ENCODE measurements around the gene OR5L2.
"Not testable (repeated sequence)": the region's sequence is repeated elsewhere in the genome, so short reads cannot be mapped to it uniquely, and the experiment has no call there.

OR5L2 gene

DNA sequence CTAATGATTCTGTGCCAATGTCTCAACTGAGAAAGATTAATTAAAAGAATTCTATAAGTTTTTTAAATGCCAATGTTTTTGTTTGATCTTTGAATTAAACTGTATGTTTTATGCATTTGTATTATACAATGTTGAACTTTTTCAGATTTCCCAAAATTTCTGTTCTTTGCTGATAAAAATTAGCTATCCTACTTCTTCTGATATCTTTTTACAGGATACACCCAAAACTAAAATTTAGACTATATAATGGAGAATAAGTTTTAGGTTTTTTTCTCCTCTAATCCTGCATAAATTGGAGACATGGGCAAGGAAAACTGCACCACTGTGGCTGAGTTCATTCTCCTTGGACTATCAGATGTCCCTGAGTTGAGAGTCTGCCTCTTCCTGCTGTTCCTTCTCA is at the start of gene OR5L2:
TSS of gene OR5L2 (plus strand) at position 301 of the 400 bp plus-strand sequence. CDS start at position 301, 0 bp downstream.
- no peak for DNase-seq (ENCODE audit: low read depth in 2 of 2)

- DNase-seq (ENCODE audit: low read depth in 2 of 2) = no peak
Observed at GRCh38 chr11:55791606-55792005, 35.4 kb upstream of the OR5L2 start.

GRCh38 chr11:55793321-55793720 is 33.7 kb upstream of the OR5L2 start:
- no peak for DNase-seq (ENCODE audit: low read depth in 2 of 2)

- no peak for DNase-seq (ENCODE audit: low read depth in 2 of 2)
Observed at GRCh38 chr11:55795256-55795655, 31.8 kb upstream of the OR5L2 start, which contains the start of gene OR5D14. TSS of gene OR5D14 (plus strand) at chr11:55795556. CDS start at chr11:55795556, 0 bp downstream.

DNA sequence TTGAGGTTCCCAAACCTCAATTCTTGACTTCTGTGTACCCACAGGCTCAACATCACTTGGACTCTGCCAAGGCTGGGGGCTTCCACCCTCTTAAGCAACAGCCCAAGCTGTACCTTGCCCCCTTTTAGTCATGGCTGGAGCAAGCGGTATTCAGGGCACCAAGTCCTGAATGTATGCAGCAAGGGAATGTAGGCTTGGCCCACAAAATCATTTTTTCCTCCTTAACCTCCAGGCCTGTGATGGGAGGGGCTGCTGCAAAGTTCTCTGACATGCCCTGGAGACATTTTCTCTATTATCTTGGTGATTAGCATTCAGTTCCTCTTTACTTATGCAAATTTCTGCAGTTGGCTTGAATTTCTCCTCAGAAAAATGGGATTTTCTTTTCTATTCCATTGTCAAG is 20.8 kb upstream of the OR5L2 start:
- no peak for DNase-seq (ENCODE audit: low read depth in 2 of 2)

DNA sequence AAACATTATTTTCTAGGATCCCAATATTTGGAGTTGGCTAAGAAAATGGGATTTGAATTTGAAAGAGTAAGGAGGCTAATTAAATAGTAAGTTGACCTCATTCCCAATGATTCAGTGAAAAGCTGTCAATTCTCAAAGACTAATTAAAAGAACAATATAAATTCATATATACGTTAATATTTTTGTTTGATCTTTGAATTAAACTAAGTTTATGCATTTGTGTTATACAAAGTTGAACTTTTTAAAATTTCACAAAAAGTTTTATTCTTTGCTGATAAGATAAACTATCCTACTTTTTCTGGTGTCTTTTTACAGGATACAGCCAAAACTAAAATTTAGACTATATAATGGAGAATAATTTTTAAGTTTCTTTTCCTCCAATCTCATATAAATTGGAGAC is 16.0 kb upstream of the OR5L2 start, which contains the start of gene OR5L1:
TSS of gene OR5L1 (plus strand) at position 301 of the 400 bp plus-strand sequence. CDS start 100 bp downstream, outside the sequence.
- no peak for DNase-seq (ENCODE audit: low read depth in 2 of 2)

DNA sequence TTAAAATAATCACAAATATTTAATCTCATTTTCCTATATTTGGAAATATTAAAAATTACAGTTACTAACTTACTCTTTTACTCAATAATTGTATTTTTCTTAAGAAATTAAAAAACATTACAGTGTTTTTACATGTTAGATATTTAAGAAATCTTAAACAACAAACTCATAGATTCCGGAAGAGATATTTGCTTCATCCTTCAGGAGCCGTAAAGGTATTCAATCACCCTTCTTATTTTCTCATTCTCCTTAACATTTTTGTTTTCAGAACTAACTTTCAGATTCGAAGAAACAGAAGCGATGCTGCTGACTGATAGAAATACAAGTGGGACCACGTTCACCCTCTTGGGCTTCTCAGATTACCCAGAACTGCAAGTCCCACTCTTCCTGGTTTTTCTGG is 7.7 kb upstream of the OR5L2 start, which contains the start of gene OR5D18:
TSS of gene OR5D18 (plus strand) at position 301 of the 400 bp plus-strand sequence. CDS start at position 301, 0 bp downstream.
- DNase-seq (ENCODE audit: low read depth in 2 of 2) = no peak

DNA sequence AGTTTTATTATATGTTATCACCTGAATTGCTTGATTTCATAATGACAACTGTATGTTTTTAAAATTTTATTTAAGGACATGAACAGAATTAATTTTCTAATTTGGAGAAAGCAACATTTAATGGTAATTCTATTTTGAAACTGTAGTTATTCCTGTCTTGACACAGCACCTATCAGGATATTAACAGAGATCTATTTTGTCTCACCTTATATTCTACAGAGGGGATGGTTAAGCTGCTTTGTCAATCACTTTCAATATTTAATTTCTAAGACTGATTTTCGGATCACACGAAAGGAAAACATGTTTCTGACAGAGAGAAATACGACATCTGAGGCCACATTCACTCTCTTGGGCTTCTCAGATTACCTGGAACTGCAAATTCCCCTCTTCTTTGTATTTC is 11.4 kb downstream of the OR5L2 start, which contains the start of gene OR5D16:
TSS of gene OR5D16 (plus strand) at position 301 of the 400 bp plus-strand sequence. CDS start at position 301, 0 bp downstream.
- DNase-seq (ENCODE audit: low read depth in 2 of 2) = no peak

DNA sequence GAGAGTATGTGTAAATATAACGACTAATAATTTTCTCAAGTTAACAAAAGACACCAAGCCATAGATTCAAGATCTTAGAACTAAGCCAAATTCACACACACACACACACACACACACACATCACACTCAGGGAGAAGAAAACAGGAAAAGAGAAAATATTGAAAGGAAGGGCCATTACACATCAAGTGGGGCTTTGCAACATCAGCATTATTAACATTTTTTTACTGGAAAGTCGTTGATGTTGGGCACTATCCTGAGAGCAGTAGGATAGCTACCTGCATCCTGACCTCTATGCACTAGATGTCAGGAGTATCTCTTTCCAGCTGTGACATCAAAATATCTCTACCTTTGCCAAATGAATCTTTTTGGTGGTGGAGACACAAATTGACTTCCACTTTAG is 20.4 kb downstream of the OR5L2 start:
- DNase-seq (ENCODE audit: low read depth in 2 of 2) = no peak

- no peak for DNase-seq (ENCODE audit: low read depth in 2 of 2)
Observed at GRCh38 chr11:55849037-55849436, 22.0 kb downstream of the OR5L2 start.

DNA sequence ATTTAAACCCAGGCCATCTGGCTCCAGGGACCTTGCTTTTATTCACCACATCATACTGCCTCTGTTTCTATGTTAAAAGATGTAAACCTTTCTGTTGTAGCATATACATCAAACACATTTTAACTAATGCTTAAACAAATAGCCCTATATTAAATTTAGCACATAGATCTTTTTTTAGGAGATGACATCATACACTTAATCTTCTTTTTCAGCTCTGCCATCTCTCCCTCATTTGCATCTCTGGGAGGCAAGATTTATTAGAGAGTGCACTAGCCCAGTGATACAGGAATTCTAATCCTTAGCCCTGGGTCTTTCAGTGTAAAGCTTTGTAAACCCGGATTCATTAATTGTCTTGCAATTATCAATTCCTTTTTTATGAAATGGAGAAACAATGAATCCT is 25.1 kb downstream of the OR5L2 start:
- DNase-seq (ENCODE audit: low read depth in 2 of 2) = no peak

GRCh38 chr11:55854704-55855103 is 27.7 kb downstream of the OR5L2 start:
- DNase-seq (ENCODE audit: low read depth in 2 of 2) = no peak

GRCh38 chr11:55867354-55867753 is 40.3 kb downstream of the OR5L2 start:
- not testable (repeated sequence) for DNase-seq (ENCODE audit: low read depth in 2 of 2)

- not testable (repeated sequence) for DNase-seq (ENCODE audit: low read depth in 2 of 2)
Observed at GRCh38 chr11:55872731-55873130, 45.7 kb downstream of the OR5L2 start.

GRCh38 chr11:55873146-55873545 is 46.1 kb downstream of the OR5L2 start:
- not testable (repeated sequence) for DNase-seq (ENCODE audit: low read depth in 2 of 2)

Measured in fibroblast of skin of left biceps (primary cell).